Measurements from ENCODE around the gene CHN1.

CHN1 gene

DNA sequence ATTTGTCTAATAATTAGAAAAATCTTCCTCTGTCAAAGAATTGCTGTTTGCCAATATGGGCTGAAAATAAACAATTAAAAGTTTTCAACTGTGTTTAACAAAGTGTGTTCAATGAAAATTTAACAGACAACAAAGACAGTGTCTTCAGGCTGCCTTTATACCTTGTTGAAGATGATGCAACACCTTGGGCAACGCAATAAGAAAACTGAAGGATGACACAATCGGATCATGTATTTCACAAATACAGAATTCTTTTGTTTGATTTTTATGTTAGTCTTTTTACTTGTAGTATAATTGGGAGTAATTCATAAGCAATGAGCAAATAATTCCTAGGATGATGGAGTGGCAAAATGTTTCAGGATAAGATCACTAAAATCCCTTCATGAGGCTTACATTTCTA, 27.8 kb downstream of the CHN1 start:
- ChIA-PET CTCF (no interaction called here), POLR2A (no interaction called here)
- TF ChIP-seq L3MBTL2 (conservative IDR thresholded peaks at IDR 0.05) (no peak), SUZ12 (IDR thresholded peaks at IDR 0.05) (no peak), NFRKB (IDR thresholded peaks at IDR 0.05) (no peak), ZNF384 (IDR thresholded peaks at IDR 0.05) (no peak), BHLHE40 (IDR thresholded peaks at IDR 0.05; ENCODE audit: borderline replicate concordance) (no peak), ARNT (IDR thresholded peaks at IDR 0.05) (no peak), SP1 (IDR thresholded peaks at IDR 0.05) (no peak), ELF4 (IDR thresholded peaks at IDR 0.05) (no peak), LEF1 (IDR thresholded peaks at IDR 0.05; ENCODE audit: borderline replicate concordance) (no peak), CTBP1 (IDR thresholded peaks at IDR 0.05; ENCODE audit: borderline replicate concordance) (no peak), FOXM1 (IDR thresholded peaks at IDR 0.05; ENCODE audit: borderline replicate concordance) (no peak), HDGF (IDR thresholded peaks at IDR 0.05; ENCODE audit: borderline replicate concordance) (no peak), FOXK2 (IDR thresholded peaks at IDR 0.05) (no peak)
- TF ChIP-seq, protein P1, sequence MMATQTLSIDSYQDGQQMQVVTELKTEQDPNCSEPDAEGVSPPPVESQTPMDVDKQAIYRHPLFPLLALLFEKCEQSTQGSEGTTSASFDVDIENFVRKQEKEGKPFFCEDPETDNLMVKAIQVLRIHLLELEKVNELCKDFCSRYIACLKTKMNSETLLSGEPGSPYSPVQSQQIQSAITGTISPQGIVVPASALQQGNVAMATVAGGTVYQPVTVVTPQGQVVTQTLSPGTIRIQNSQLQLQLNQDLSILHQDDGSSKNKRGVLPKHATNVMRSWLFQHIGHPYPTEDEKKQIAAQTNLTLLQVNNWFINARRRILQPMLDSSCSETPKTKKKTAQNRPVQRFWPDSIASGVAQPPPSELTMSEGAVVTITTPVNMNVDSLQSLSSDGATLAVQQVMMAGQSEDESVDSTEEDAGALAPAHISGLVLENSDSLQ (IDR thresholded peaks at IDR 0.05) = no peak
- DNase-seq (ENCODE audit: extremely low spot score) = no peak

DNA sequence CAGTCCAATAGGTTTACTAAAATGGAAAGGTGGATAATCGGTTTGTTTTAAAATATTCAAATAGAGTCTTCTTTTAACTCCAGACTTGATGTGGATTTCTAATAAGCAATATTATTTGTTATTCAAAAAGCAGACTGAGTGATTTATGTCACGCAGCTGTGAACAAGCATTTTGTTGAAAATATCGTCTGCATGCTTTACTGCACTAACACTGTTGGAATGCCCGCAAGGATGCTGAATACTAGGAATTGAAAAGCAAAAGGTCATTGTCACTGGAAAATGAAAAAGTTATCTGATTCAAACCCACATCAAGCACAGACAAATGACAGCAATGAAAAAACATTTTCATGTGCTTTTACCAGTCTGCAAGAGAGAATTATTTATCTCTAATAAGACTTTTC, 31.1 kb downstream of the CHN1 start:
- TF ChIP-seq BHLHE40 (IDR thresholded peaks at IDR 0.05; ENCODE audit: borderline replicate concordance) (no peak), SP1 (IDR thresholded peaks at IDR 0.05) (no peak)
- ChIA-PET POLR2A (no interaction called here), CTCF (no interaction called here)
- DNase-seq (ENCODE audit: extremely low spot score) = no peak

DNA sequence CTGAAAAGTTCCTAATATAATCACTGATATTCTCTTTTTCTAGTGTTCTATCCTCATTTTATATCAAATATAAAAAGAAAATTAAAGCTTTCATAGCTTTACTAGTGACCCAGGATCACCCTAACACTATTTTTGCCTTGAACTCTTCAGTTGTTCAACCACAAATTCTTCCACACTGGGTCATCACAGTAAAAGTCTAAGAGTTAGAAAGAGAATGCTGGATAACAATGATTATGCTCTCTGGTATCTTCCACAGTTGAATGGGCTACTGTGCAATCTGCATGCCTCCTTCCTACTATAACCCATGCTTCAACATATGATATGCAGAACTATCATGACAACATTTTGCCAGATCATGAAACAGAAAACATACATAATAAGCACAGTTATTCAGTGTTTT, 32.3 kb downstream of the CHN1 start:
- no peak for TF ChIP-seq BHLHE40 (IDR thresholded peaks at IDR 0.05; ENCODE audit: borderline replicate concordance)
- TF ChIP-seq SP1 (IDR thresholded peaks at IDR 0.05) = no peak
- TF ChIP-seq HDGF (IDR thresholded peaks at IDR 0.05; ENCODE audit: borderline replicate concordance) = no peak
- no peak for TF ChIP-seq TARDBP (IDR thresholded peaks at IDR 0.05)
- no peak for TF ChIP-seq LEF1 (IDR thresholded peaks at IDR 0.05; ENCODE audit: borderline replicate concordance)
- TF ChIP-seq SUZ12 (IDR thresholded peaks at IDR 0.05) = no peak
- no peak for TF ChIP-seq ZNF384 (IDR thresholded peaks at IDR 0.05)
- TF ChIP-seq ELF4 (IDR thresholded peaks at IDR 0.05) = no peak
- no peak for TF ChIP-seq NFRKB (IDR thresholded peaks at IDR 0.05)
- TF ChIP-seq, protein P1 (IDR thresholded peaks at IDR 0.05) = no peak
- no peak for TF ChIP-seq FOXA1 (IDR thresholded peaks at IDR 0.05)
- TF ChIP-seq ARNT (IDR thresholded peaks at IDR 0.05) = no peak
- TF ChIP-seq CTBP1 (IDR thresholded peaks at IDR 0.05; ENCODE audit: borderline replicate concordance) = no peak
- no peak for TF ChIP-seq L3MBTL2 (conservative IDR thresholded peaks at IDR 0.05)
- TF ChIP-seq FOXM1 (IDR thresholded peaks at IDR 0.05; ENCODE audit: borderline replicate concordance) = no peak
- TF ChIP-seq FOXK2 (IDR thresholded peaks at IDR 0.05) = no peak
- CTCF ChIA-PET = no interaction called here
- no peak for DNase-seq (ENCODE audit: extremely low spot score)
- POLR2A ChIA-PET = no interaction called here

GRCh38 chr2:174971868-174972781, 33.1 kb downstream of the CHN1 start:
- no peak for DNase-seq (ENCODE audit: extremely low spot score)
- POLR2A ChIA-PET = no interaction called here
- TF ChIP-seq L3MBTL2 (conservative IDR thresholded peaks at IDR 0.05) (no peak), FOXK2 (IDR thresholded peaks at IDR 0.05) (no peak), BHLHE40 (IDR thresholded peaks at IDR 0.05; ENCODE audit: borderline replicate concordance) (no peak), NFRKB (IDR thresholded peaks at IDR 0.05) (no peak), FOXM1 (IDR thresholded peaks at IDR 0.05; ENCODE audit: borderline replicate concordance) (no peak), CTBP1 (IDR thresholded peaks at IDR 0.05; ENCODE audit: borderline replicate concordance) (no peak), ARNT (IDR thresholded peaks at IDR 0.05) (no peak), TARDBP (IDR thresholded peaks at IDR 0.05) (no peak), LEF1 (IDR thresholded peaks at IDR 0.05; ENCODE audit: borderline replicate concordance) (no peak)
- TF ChIP-seq, protein P1 (IDR thresholded peaks at IDR 0.05) = no peak
- CTCF ChIA-PET = interaction anchor here (0.6 kb wide), 1 partner anchor 200 kb away, joined by 7 read pairs; no protein-coding TSS in a partner anchor

- POLR2A ChIA-PET = no interaction called here
- no peak for DNase-seq (ENCODE audit: extremely low spot score)
- no peak for TF ChIP-seq FOXM1 (IDR thresholded peaks at IDR 0.05; ENCODE audit: borderline replicate concordance)
- no peak for TF ChIP-seq NFRKB (IDR thresholded peaks at IDR 0.05)
- TF ChIP-seq CTBP1 (IDR thresholded peaks at IDR 0.05; ENCODE audit: borderline replicate concordance) = no peak
- no peak for TF ChIP-seq HDGF (IDR thresholded peaks at IDR 0.05; ENCODE audit: borderline replicate concordance)
- TF ChIP-seq LEF1 (IDR thresholded peaks at IDR 0.05; ENCODE audit: borderline replicate concordance) = no peak
- CTCF ChIA-PET = no interaction called here
These were observed 35.1 kb downstream of the CHN1 start for GRCh38 chr2:174970092-174970491.

GRCh38 chr2:174969091-174969734, 36.0 kb downstream of the CHN1 start:
- POLR2A ChIA-PET = no interaction called here
- CTCF ChIA-PET = no interaction called here
- DNase-seq (ENCODE audit: extremely low spot score) = no peak

More at GRCh38 chr2:174969091-174969734, 36.0 kb downstream of the CHN1 start:
- TF ChIP-seq FOXK2 (IDR thresholded peaks at IDR 0.05) (no peak), SUZ12 (IDR thresholded peaks at IDR 0.05) (no peak), TARDBP (IDR thresholded peaks at IDR 0.05) (no peak), ZNF384 (IDR thresholded peaks at IDR 0.05) (no peak)
